HG03280 (cell line): ENCODE data around the gene SLFN14.
"Not testable (repeated sequence)": the region's sequence is repeated elsewhere in the genome, so short reads cannot be mapped to it uniquely, and the experiment has no call there.

Source experiments
- ATAC-seq: cut with Tn5 transposase; IDR thresholded peaks from one replicate; pipeline ENCODE4 v1.9.1; 2021; ENCODE audit warnings: mild to moderate bottlenecking, moderate library complexity; ENCODE audit not compliant: unreplicated experiment

The SLFN14 gene

GRCh38 chr17:35523296-35523695 is 37.3 kb downstream of the SLFN14 start:
- ATAC-seq = no peak

GRCh38 chr17:35521654-35522256 is 38.9 kb downstream of the SLFN14 start:
- not testable (repeated sequence) for ATAC-seq

- ATAC-seq = no peak
Observed at GRCh38 chr17:35521150-35521549, 39.5 kb downstream of the SLFN14 start.

GRCh38 chr17:35519906-35520442 is 40.6 kb downstream of the SLFN14 start:
- no peak for ATAC-seq

GRCh38 chr17:35519439-35519838 is 41.2 kb downstream of the SLFN14 start:
- ATAC-seq = no peak

- not testable (repeated sequence) for ATAC-seq
Observed at GRCh38 chr17:35518431-35518830, 42.2 kb downstream of the SLFN14 start.

GRCh38 chr17:35515027-35515426 is 45.6 kb downstream of the SLFN14 start:
- no peak for ATAC-seq

GRCh38 chr17:35514564-35514963 is 46.1 kb downstream of the SLFN14 start:
- no peak for ATAC-seq
